Endodermal cell (in vitro differentiated cells): ENCODE data around the gene WDFY2. TPM values are rescaled to one million over a fixed set of nuclear protein-coding genes. Genes with fewer than 3 reads are reported as not detected.

ENCODE experiments used
- DNase-seq: peaks from one replicate; pipeline ENCODE4 v3.0.0-alpha.2; 2017
- H3K27ac ChIP-seq: 2 replicates; pipeline ENCODE4 v1.5.1; 2013; ENCODE audit warnings: mild to moderate bottlenecking, low read depth, low read length, moderate library complexity
- H3K27me3 ChIP-seq: 2 replicates; pipeline ENCODE4 v1.6.1; 2013; ENCODE audit warnings: mild to moderate bottlenecking, low read length, moderate library complexity; ENCODE audit not compliant: insufficient read depth, control insufficient read depth, poor library complexity, severe bottlenecking
- H3K36me3 ChIP-seq: 2 replicates; pipeline ENCODE4 v1.7.0; 2013; ENCODE audit warnings: mild to moderate bottlenecking, low read length, moderate library complexity; ENCODE audit not compliant: control insufficient read depth, insufficient read depth
- H3K4me1 ChIP-seq: one replicate; pipeline ENCODE4 v1.7.0; 2013; ENCODE audit warnings: low read length; ENCODE audit not compliant: control insufficient read depth, insufficient read depth
- H3K4me3 ChIP-seq: 2 replicates; pipeline ENCODE4 v1.5.1; 2013; ENCODE audit warnings: mild to moderate bottlenecking, low read length, moderate library complexity
- H3K9ac ChIP-seq: 2 replicates; pipeline ENCODE4 v1.6.1; 2013; ENCODE audit warnings: mild to moderate bottlenecking, low read length, moderate library complexity; ENCODE audit not compliant: poor library complexity, severe bottlenecking; ENCODE audit errors: extremely low read depth
- H3K9me3 ChIP-seq: 2 replicates; pipeline ENCODE4 v1.6.1; 2013; ENCODE audit warnings: mild to moderate bottlenecking, low read length, moderate library complexity; ENCODE audit not compliant: control insufficient read depth
- H3K27ac Mint-ChIP-seq: 2 replicates; pipeline ENCODE4 v1.8.0; 2020; ENCODE audit warnings: mixed read lengths
- H3K27me3 Mint-ChIP-seq: 2 replicates; pipeline ENCODE4 v1.8.0; 2021; ENCODE audit warnings: mild to moderate bottlenecking, mixed read lengths; ENCODE audit not compliant: insufficient read depth
- H3K36me3 Mint-ChIP-seq: 2 replicates; pipeline ENCODE4 v1.8.0; 2020; ENCODE audit warnings: low read depth, mixed read lengths
- H3K4me1 Mint-ChIP-seq: 2 replicates; pipeline ENCODE4 v1.8.0; 2020; ENCODE audit warnings: mixed read lengths
- H3K4me3 Mint-ChIP-seq: 2 replicates; pipeline ENCODE4 v1.8.0; 2020; ENCODE audit warnings: mild to moderate bottlenecking, moderate library complexity, mixed read lengths
- H3K9me3 Mint-ChIP-seq: 2 replicates; pipeline ENCODE4 v1.8.0; 2020; ENCODE audit warnings: mild to moderate bottlenecking, mixed read lengths
- WGBS, 2 experiments: methylation state at CpG; one replicate each; pipeline versions ENCODE4 v1.1.5 to v1.1.7; 2013; ENCODE audit warnings: missing lambda C conversion rate in 2 of 2, mixed read lengths in 1 of 2; ENCODE audit not compliant: insufficient coverage in 1 of 2, insufficient read length in 1 of 2; 5-methylcytosine and 5-hydroxymethylcytosine counted together
- total RNA-seq, 2 donors: library from RNA; stranded (reverse); fragmentation: NEBNext Ultra II Directional in 1 of 2; extraction: Animal tissue kit (Norgen Biotek cat#: 25700) in 1 of 2; gene quantifications; 2 replicates in 1 of 2; 3 replicates in 1 of 2; pipeline ENCODE4 v1.2.1, GENCODE V29; 2021
- TF ChIP-seq, protein P1 (sequence below): fragments of 200-600 bp; sonication (generic); conservative IDR thresholded peaks from 2 replicates; pipeline ENCODE4 v1.5.0; 2021; ENCODE audit warnings: antibody characterized with exemption, mild to moderate bottlenecking

Gene WDFY2
- total RNA-seq, 2 donors from 2014 or later = 20.6 to 28.0 TPM

DNA sequence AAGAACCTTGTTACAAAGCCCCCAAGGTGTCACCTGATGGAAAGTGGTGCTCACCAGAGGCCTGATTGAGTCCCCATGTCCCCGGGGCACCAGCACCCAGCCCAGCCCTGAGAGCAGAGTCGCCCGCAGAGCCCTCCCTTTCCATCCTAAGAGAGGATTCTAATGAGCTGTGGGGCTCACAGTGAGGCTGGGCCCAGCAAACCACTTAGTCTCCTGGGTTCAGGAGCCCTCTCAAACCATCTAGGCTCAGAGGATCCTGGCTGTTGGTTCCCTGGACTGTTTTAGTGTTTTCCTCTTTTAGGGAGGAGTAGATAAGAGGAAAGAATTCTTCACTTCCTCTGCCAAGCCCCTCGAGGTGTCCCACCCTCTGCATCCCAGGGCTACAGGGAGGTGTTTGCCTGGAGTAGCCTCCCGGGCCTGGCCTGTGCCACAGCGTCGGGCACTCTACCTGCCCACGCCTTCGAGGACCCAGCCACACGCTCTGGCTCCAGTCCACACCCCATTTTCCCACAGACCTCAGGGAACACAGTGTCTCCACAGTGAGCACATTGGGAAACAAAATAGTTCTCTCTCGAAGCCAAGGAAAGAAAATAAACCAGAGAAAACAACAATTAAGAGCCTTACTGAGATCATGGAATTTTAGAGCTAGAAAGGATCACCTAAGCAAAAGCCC is 185.3 kb downstream of the WDFY2 start:
- H3K9ac ChIP-seq = no peak overlapping the region
- H3K27me3 ChIP-seq = no peaks in the 10 kb centered on the region
- 90 to 92% methylated on average over 2 to 11 of the region's 11 CpGs for WGBS, 2 experiments
- no peaks in the 10 kb centered on the region for H3K27me3 Mint-ChIP-seq
- H3K27ac ChIP-seq = no peak overlapping the region
- peaks cover 3% of the 10 kb centered on the region for H3K4me1 Mint-ChIP-seq
- no peak overlapping the region for H3K4me3 ChIP-seq
- H3K36me3 ChIP-seq = peaks cover 5% of the 10 kb centered on the region
- no peaks in the 10 kb centered on the region for H3K4me1 ChIP-seq
- H3K27ac Mint-ChIP-seq = peak overlapping the region; percentile 68
- DNase-seq = peak; percentile 39
- no peak overlapping the region for H3K4me3 Mint-ChIP-seq
- H3K9me3 Mint-ChIP-seq = no peaks in the 10 kb centered on the region
- H3K36me3 Mint-ChIP-seq = peaks cover 13% of the 10 kb centered on the region
- TF ChIP-seq, protein P1, sequence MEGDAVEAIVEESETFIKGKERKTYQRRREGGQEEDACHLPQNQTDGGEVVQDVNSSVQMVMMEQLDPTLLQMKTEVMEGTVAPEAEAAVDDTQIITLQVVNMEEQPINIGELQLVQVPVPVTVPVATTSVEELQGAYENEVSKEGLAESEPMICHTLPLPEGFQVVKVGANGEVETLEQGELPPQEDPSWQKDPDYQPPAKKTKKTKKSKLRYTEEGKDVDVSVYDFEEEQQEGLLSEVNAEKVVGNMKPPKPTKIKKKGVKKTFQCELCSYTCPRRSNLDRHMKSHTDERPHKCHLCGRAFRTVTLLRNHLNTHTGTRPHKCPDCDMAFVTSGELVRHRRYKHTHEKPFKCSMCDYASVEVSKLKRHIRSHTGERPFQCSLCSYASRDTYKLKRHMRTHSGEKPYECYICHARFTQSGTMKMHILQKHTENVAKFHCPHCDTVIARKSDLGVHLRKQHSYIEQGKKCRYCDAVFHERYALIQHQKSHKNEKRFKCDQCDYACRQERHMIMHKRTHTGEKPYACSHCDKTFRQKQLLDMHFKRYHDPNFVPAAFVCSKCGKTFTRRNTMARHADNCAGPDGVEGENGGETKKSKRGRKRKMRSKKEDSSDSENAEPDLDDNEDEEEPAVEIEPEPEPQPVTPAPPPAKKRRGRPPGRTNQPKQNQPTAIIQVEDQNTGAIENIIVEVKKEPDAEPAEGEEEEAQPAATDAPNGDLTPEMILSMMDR = no peak
- H3K9me3 ChIP-seq = no peaks in the 10 kb centered on the region

DNA sequence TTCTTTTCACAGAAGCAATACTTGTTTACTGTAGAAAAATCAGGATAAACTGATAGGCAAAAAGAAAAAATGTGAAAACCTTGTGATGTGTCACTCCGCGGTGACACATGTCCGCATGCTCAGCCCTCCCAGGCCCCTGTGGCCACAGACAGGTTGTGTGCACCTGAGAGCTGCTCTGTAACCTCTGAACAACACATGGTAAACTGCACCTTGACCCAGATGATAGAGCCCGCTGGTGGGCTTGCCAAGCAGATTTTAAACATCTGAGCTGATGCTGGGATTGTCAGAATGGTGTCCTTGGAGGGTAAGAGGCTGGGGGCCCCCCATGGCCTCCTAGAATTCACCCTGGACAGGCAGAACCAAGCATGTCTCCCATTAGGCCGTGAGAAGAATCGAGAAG is 185.9 kb downstream of the WDFY2 start:
- no peak overlapping the region for H3K27ac Mint-ChIP-seq
- Histone ChIP-seq H3K4me3 (no peak overlapping the region), H3K9me3 (no peaks in the 10 kb centered on the region), H3K27ac (no peak overlapping the region), H3K9ac (no peak overlapping the region), H3K4me1 (no peaks in the 10 kb centered on the region), H3K36me3 (peaks cover 5% of the 10 kb centered on the region), H3K27me3 (no peaks in the 10 kb centered on the region)
- peaks cover 13% of the 10 kb centered on the region for H3K36me3 Mint-ChIP-seq
- H3K4me3 Mint-ChIP-seq = no peak overlapping the region
- TF ChIP-seq, protein P1 = no peak
- no peaks in the 10 kb centered on the region for H3K27me3 Mint-ChIP-seq
- no peaks in the 10 kb centered on the region for H3K9me3 Mint-ChIP-seq
- peaks cover 3% of the 10 kb centered on the region for H3K4me1 Mint-ChIP-seq
- DNase-seq = peak; percentile 35
- 89 to 94% methylated on average over 6 of the region's 6 CpGs for WGBS, 2 experiments

DNA sequence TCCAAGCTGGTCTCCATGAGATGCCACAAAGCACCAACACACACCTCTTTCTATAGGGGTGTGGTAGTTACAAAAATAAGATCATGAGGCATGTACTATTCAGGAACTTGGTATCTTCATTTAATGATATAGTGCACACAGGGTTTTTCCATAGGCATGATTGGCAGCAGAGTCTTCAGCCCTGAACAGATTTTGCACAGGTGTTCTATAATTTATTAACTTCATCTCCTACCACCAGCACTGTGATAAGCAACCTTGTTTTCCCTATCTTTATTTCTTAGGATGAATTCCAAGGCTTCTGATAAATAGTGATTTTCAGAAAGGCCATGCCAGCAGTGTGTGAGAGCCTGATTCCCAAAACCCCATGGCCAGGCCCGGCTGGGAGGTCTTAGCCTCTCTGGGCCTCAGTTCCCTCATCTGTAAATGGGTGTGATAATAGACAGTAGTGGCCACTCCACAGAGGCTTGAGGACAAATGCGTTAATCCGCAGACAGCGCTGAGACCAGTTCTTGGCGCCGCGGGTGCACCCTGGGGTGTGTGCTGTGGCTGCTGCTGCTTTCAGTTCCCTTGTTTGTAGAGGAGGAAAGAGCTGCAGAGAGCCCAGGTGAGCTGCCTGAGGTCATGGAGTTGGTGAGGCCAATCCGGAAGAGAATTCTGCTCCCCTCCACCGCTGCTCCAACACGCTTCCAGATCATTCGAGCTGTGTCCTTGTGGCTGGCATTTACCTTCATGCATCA is 186.6 kb downstream of the WDFY2 start:
- Mint-ChIP-seq H3K36me3 (peaks cover 9% of the 10 kb centered on the region), H3K9me3 (no peaks in the 10 kb centered on the region)
- 86 to 95% methylated on average over 4 to 11 of the region's 11 CpGs for WGBS, 2 experiments

More for the DNA sequence above, 186.6 kb downstream of the WDFY2 start:
- Histone ChIP-seq H3K27me3 (no peaks in the 10 kb centered on the region), H3K4me3 (no peak overlapping the region), H3K27ac (no peak overlapping the region), H3K9me3 (no peaks in the 10 kb centered on the region), H3K4me1 (no peaks in the 10 kb centered on the region), H3K36me3 (peaks cover 5% of the 10 kb centered on the region), H3K9ac (no peak overlapping the region)
- TF ChIP-seq, protein P1 = no peak
- Mint-ChIP-seq H3K27me3 (no peaks in the 10 kb centered on the region), H3K4me1 (peaks cover 3% of the 10 kb centered on the region), H3K27ac (peak overlapping the region; percentile 78), H3K4me3 (no peak overlapping the region)
- DNase-seq = peak; percentile 49
